ENCODE data around the gene CACHD1. TPM values are rescaled to one million over a fixed set of nuclear protein-coding genes. Genes with fewer than 3 reads are reported as not detected.

The CACHD1 gene
- total RNA-seq, result 17.1 and 20.1 TPM in 2 replicates

DNA sequence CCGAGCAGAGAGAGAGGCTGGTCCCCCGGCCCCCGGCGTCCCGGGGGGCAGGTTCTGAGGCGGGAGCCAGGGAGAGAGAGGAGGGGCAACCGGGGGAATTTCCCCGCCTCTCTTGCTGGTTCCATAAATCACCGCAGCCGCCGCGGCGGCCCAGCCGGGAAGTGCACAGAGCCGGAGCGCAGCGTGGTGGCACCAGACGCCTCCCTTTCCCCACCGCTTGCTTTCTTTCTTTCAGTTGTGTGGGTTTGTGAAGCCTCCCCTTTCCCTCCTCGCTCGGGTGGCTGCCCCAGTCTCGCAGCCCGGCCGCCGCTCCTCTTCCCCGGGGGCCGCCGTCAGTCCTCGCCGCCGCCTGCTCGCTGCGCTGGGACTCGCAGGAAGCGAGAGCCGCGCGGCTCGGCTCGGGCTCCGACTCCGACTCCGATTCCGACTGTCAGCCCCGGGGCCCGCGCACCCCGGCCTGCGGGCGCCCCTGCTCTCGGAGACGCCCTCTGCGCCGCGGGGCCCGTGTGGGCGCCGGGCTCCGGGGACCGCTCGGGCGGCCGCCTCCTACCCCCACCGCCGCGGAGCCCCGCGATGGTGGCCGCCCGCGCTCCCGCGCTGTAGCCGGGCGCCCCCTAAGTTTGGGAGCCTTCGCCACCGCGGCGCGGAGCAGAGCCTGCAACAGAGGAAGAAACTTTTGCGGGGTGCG lies at the start of gene CACHD1:
Gene CACHD1 (plus strand): TSS at position 153 of the 688 bp plus-strand sequence. CDS start 616 bp downstream, outside the sequence.

Small RNA genes within 50 kb of the gene (small RNA-seq; reads per million reads assigned to genes)
- 0.92 reads per million, percentile 38 among the genes with 10 or more reads in this experiment for gene MIR4794
